T-helper 2 cell treated with Interferon-gamma antibody and Interleukin-4, amounts not matched to agents 100 ng/mL and 5 ng/mL, for 36 hours (primary cell): ENCODE results near the gene WNK2. TPM values are rescaled to one million over a fixed set of nuclear protein-coding genes. Genes with fewer than 3 reads are reported as not detected.

Source experiments
- intact Hi-C: fragments of 100-400 bp; cut with micrococcal nuclease; formaldehyde crosslinking; loops from one replicate; pipeline ENCODE4 v1.15.1; 2023
- total RNA-seq: library from RNA; stranded (reverse); gene quantifications from 2 replicates; pipeline ENCODE4 v1.2.3, GENCODE V29; 2022

The WNK2 gene
- total RNA-seq, 1 donor from 2014 or later: 0.14 TPM

DNA sequence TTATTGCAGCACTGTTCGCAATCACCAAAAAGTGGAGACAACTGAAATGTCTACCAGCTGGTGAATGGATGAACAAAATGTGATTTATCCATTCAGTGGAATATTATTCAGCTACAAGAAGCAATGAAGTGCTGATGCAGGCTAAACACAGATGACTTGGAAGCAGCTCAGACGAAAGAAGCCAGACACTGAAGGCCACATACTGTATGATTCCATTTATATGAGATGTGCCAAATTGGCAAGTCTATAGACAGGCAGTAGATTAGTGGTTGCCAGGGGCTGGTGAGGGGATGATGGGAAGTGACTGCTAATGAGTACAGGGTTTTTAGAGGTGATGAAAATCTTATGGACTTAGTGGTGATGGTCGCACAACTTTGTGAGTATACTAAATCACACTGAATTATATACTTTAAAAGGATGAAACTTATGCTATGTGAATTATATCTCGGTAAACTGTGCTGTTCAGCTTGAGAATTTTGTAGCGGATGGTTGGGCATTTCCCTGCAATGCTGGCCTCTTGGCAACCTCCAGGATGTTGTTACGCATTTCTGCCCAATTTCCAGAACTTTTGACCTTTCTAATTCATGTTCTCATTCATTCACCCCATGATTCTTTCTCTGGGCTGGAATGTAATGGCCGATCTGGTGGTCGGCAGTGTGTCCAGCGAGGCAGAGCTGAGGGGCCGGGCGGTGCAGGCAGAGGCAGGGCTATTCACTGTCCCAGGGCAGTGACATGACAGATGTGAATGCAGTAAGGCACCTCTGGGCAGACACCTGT is 22.0 kb upstream of the WNK2 start:
- intact Hi-C loops: loop anchor here (10.0 kb wide), 1 partner anchor 803 kb away; no protein-coding TSS in a partner anchor

DNA sequence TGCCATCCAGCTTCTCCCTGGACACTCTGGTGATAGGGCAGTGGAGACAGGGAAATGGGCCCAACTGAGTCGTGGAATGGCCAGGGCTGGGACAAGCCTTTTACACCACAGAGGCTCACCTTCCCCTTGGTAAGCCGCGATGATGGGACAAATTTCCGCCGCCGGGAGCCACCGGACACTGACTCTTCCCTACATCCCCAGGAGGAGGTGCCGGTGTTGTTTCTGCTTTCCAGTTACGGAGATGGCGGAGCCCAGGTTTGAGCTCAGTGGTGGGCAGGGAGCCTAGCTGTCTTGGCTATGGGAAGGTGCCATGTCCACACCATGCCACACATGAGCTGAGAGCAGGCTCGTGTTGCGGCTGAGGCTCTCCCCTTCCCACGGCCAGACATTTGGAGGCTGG is 19.9 kb upstream of the WNK2 start:
- intact Hi-C loops: loop anchor here (10.0 kb wide), 1 partner anchor 801 kb away; no protein-coding TSS in a partner anchor

DNA sequence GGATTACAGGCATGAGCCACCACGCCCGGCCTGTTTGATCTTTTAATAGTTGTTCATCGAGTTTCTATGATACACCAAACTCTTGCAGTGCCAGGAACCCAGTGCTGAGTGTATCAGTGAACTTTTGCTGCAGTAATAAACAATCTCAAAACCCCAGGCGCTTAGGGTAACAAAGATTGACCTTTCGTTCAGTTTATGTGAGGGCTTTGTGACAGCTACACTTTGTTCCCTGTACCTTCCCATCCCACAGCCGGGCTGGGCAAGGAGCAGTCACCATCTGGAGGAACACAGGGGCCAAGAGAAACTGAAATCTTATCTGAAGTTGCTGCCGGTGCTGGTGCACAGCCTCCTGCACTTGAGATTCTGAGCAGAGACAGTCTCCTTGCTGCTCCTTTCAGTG is 17.2 kb upstream of the WNK2 start:
- intact Hi-C loops: loop anchor here (10.0 kb wide), 1 partner anchor 798 kb away; no protein-coding TSS in a partner anchor

DNA sequence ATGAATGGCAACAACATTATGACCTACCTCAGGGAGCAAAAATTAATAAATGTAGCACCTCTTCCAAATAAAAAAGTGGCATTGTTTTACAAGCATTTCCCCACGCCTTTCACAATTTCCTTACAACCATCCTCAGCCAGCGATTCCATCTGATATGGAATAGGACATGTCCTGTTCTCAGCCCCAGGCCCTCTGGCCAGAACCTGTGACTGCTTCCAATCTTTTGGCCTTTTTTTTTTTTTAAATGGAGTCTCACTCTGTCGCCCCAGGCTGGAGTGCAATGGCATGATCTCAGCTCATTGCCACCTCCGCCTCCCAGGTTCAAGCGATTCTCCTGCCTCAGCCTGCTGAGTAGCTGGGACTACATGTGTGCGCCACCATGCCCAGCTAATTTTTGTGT is 16.8 kb upstream of the WNK2 start:
- intact Hi-C loops: loop anchor here (10.0 kb wide), 1 partner anchor 798 kb away; no protein-coding TSS in a partner anchor

DNA sequence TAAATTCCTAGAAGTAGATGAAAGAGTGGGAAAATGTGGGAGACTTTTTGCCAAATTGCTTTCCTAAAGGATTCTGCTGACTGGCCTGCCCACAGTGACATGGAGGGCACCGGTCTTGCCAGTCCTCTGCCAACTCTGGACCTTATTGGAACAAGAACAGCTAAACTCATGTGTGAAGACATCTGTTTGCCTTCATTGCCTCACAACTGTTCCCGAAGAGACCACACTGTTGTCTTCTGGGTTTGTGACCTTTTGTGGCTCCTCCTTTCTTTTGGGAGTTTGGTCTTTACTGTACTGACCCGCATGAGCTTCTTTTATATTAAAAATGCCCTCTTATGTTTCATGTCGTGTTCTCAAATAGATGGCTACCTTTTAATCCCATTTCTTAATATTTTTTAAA is 16.1 kb upstream of the WNK2 start:
- intact Hi-C loops: loop anchor here (10.0 kb wide), 1 partner anchor 797 kb away; no protein-coding TSS in a partner anchor

DNA sequence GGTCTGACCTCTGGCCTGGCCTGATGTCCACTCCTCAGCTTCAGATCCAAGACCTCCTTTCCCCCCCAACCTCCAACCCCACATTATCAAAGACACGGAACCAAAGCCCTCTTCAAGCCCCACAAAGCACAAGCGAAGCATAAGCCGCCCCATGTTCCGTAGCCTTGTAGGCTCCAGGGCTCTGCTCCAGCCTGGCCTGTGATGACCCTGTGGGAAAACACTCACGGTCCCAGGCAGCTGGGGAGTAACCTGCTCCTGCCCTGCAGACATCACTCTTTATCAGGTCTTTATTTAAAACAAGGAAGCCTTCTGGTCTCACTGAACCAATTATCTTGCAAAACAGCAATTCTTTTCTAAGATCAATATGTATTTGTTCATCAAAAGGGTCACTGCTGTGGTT is 15.4 kb upstream of the WNK2 start:
- intact Hi-C loops: loop anchor here (10.0 kb wide), 1 partner anchor 796 kb away; no protein-coding TSS in a partner anchor

DNA sequence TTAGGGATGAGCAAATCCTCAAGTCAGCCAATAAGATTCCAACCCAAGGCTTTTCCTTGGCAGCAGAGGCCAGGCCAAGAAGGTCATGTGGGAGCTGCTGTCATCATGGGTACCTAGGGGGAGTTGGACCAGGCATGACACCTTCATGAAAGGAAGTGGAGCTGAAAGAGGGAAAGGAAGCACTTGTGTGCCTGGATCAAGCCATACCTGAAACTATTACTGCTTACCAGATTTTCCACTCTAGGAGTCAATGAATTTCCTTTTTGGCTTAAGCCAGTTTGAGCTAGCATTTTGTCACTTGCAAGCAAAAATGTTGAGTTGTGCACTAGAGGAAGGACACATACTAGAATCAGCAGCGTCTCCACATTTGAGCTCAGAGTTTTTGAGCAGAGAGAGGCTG is 14.5 kb upstream of the WNK2 start:
- intact Hi-C loops: loop anchor here (10.0 kb wide), 1 partner anchor 795 kb away; no protein-coding TSS in a partner anchor

DNA sequence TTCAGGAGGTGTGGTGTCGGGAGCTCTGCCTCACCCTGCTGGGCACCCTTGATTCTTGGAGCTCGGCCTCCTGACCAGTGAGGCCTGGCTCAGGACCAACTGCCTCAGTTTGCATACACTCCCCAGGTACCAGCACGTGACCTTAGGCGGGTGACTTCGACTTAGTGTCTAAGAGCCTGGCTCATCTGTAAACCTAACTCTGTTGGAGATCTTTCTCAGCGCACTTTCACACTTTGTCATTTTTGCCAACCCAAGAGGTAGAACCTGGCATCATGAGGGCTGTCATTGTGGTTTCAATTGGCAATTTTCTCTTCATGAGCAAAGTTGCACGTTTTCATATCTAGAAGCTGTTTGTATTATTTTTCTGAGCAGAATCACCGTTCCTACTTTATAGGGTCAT is 13.4 kb upstream of the WNK2 start:
- intact Hi-C loops: no loop called here

DNA sequence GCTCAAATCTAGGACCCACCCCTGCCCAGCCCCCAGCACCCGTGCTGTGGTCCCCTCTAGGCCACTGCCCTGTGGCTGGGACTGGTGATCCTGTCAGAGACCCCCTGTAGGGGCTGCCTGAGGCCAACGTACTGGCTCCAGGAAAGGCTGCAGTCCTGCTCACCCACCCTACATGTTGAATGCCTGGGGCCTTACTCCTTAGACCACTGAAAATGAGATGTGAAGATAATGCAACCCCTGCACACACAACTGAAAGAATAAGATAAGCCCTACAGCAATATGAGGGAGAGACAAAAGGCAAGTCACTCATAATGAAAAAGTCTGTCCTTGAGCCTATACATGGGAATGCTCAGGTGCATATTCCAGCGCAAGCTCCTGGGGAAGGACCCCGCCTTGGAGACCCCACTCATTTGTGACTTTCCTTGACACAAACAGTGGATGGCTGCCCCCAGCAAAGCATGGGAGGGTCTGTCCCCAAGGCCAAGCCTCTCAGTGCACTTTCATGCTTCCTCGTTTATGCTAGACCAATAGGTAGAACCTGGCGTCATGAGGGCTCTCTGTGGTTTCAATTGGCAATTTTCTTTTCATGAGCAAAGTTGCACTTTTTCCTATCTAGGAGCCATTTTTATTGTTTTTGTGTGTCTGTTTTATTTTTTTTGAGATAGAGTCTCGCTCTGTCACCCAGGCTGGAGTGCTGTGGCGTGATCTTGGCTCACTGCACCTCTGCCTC is 12.5 kb upstream of the WNK2 start:
- intact Hi-C loops: no loop called here

DNA sequence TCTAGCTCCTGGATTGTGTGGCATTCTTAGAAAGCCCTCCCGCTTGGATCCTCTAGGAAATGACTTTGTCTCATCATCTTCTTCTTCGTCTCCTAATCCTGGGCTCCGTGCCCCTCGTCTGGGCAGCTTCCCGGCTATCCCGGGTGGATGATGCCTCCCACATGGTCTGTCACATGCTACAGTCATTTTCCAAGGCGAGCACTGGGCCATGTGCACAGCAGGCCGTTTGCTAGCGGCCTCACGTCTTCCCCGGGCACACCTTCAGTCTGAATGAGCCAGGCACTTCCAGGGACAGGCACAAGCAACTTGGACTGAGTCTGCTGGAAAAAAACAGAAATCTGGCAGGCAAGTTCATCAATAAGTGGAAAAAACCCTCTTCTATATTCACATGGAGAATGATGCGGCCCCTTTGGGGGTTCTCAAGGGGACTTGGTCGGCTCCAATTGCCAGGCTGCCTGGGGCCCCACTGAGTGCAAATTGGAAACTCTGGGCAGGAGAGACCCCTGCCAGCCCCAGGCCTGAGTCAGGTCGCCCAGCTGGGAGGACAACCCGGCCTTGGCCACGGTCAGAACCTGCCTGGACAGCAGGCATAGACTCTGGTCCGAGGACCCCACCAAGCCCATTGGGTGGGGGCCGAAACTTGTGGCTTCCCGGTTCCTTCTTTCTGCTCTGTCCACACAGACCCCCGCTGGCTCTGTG is 11.1 kb upstream of the WNK2 start:
- intact Hi-C loops: no loop called here

DNA sequence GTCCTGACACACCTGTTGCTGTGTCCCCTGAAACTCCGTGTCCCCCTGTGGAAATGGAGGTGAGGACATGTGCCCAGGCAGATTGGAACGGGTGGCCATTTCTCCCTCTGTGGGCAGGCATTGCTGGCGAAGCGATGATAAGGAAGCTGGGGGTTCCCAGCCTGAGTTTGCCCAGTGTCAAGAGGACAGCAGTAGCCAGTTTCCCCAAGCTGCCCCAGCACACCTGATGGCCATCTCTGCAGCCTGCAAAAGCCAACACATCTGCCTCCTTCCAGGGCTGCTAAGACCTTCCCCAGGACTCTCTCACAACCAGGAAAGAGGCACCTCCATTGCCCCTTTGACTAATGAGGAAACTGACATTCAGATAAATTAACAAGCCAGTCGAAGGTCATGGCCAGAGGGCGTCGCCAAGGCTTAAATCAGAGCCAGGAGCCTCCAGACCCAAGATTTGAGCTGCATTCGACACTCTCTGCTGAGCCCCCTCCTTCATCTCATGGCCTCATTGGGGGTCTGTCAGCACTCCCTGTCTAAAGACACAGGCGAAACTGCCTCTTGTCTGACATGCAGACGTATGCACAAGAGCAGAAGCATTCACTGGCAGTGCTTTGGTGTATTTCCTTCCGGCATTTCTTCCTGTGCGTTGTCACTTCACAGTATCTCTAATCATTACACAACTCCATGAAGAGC is 10.4 kb upstream of the WNK2 start:
- intact Hi-C loops: no loop called here

DNA sequence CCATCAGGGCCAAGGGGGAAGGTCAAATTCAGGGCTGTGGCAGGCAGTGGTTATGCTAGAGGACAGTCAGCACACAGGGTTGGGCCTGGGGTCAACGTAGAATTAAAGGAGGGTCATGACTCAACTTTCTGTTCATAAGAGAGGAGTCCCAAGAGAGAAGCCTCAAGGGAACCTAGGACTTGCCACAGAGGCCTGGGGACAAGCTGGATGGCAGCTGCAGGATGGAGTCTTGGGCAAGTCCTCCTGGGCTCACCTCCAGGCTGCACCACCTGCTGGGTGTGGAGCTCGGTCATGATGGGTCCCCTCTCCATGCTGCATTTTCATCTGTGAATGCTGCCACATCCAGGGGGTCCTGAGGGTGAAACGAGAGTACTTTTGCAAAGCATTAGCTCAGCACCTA is 9.0 kb upstream of the WNK2 start:
- intact Hi-C loops: no loop called here

DNA sequence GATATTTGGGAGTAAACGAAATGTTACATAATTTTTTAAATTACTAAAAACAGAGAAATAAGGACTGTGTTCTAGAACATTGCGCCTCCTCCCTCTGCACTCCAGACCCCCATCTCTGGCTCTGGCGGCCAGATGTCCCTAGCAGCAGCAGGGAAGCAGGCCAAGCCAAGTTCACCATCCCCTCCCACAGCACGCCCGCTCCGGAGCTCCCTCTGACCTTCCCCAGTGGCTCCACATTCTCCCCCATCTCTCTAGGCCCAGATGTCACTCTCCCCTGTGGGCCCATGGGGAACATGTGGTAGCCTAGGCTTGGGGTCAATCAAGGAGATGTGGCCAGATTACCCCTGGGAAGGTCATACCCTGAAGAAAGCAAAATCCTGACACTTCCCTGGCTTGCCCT is 6.3 kb upstream of the WNK2 start:
- intact Hi-C loops: no loop called here

DNA sequence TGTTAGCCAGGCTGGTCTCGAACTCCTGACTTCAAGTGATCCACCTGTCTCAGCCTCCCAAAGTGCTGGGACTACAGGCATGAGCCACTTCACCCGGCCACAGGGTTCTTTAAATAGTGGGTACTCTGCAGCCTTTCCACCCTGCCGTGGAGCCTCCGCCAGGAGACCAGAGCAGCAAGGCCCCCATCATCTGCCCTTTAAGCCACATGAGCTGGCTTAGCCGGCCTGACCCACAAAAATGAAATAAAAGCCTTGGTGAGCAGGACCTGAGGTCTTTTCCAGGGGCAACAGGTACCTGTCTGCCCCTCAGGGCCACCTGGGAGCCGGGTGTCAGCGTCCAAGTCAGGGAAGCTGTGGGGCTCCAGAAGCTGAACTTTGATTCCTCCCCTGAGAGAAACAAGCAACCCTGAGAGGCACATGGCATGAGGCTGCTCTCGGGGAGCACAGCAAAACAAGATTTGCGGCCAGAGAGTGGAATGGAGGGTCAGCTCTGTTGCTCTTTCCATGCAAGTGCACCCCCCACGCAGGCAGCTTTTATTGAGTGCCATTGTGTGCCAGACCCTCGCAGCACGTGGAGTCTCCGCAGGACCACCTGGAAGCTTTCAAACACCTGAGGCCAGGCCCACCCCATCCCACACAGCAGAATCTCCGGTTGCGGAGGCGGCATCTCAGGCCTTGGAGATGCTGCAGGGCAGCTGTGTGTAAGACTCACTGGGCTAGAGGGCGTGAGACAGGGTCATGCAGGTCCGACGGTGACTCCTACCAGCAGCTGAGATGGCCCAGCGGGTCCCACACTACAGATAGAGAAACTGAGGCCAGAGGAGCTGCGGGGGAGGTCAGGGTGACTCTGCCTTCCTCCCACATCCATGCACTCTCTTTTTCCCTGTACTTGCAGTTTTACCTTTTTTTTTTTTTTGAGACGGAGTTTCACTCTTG is 4.8 kb upstream of the WNK2 start:
- intact Hi-C loops: no loop called here

DNA sequence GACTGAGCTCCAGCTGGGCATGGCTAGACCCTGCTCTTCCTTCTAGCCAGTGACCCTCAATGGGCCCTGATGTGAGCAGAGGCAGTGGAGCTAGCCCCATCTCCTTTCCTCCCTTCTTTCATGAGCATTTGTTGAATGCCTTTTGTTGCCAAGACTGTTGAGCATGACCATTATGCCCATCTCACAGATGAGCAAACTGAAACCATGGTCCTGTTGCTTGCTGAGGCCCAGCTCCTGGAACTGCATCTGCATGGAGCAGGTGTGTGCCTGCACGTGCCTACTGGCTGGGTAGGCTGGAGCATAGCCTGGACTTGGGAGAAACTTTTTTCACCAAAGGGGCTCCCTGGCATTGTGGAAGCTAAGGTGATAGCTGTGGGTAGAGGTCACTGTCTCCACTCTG is 3.0 kb upstream of the WNK2 start:
- intact Hi-C loops: no loop called here

DNA sequence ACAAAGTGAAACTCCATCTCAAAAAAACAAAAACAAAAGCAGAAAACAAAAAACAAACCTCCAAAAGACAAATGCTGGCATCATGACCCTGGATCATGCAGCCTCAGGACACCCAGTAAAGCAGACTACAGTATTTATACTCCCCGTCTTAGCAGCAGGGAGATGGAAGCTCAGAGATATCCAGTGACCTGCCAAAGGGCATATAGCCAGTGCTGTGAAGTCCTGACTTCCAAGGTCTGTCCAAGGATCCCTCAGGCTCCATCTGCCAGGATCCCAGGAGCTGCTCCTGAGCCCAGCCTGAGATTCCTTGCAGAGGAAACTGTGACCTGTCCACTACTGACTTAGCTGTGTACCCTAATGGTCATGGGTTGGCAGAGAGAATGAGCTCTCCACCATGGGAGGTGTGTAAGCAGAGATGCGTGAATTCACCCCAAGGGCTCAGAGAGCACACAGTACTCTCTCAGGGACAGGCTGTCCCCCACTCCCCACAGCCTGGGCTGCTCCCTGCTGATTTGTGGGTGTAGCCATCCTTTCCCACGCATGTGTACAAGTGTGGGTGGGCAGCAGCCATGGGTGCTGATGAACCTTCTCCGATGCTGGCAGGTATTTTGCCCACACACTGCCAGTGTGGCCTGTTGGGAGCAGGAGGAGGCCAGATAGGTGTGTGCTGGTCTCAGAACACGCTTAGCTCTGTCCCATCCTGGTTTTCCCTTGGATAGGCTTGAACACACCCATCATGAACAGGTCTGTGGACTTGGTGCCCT is 2.1 kb upstream of the WNK2 start:
- intact Hi-C loops: no loop called here

DNA sequence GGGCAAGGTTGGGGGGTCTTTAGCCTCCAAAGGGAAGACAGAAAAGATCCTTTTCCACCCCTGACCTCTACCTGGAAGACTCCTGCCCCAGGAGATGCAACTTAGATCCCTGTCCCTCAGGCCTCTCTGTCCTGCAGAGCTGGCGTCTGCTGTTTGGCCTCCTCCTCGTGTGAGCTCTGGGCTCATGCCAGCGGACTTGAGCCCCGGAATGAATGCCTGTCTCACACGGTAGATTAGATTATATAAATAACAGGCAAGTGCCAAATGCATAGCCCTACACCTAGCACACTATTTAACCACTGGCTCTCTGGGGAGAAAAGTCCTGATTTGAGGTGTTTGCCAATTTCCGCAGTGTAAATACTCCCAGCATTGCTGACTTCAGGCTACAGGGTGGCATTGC is 1.4 kb upstream of the WNK2 start:
- intact Hi-C loops: no loop called here

DNA sequence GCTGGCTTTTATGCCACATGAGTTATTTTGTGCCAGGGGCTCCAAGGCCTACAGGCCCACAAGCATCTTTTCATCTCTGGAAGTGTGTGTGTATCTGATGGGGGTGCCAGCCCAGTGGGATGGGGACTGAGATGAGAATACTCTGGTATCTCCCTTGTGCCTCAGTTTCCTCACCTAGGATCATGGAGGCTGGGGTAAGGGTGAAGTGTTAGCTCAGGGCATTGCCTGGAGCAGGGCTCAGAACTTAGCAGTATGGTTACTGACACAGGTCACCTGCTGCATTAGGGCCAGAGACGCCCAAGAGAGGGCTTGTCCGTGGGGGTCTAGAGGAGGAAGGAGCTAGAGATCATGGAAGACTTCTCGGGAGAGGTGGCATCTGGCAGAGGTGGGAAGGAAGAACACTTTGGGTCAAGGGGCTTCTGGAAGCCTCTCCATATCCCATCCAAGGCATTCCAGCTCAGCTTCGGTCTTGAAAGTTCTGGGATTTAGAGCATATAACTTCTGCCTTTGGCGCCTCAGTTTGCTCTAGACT is 742 bp upstream of the WNK2 start:
- intact Hi-C loops: no loop called here
